Activated naive CD8-positive, alpha-beta T cell treated with anti-CD3 and anti-CD28 coated beads for 36 hours (primary cell): ENCODE data around the gene AFM. TPM values are rescaled to one million over a fixed set of nuclear protein-coding genes. Genes with fewer than 3 reads are reported as not detected.

Experiments
- DNase-seq: peaks from one replicate; pipeline ENCODE4 v3.0.0; 2021
- H3K27ac Mint-ChIP-seq: one replicate; pipeline ENCODE4 v1.8.0; 2022; ENCODE audit warnings: mild to moderate bottlenecking, moderate library complexity, mixed read lengths
- H3K27me3 Mint-ChIP-seq: one replicate; pipeline ENCODE4 v1.8.0; 2022; ENCODE audit warnings: mild to moderate bottlenecking, mixed read lengths
- H3K36me3 Mint-ChIP-seq: one replicate; pipeline ENCODE4 v1.8.0; 2021; ENCODE audit warnings: mild to moderate bottlenecking, mixed read lengths
- H3K4me1 Mint-ChIP-seq: one replicate; pipeline ENCODE4 v1.8.0; 2021; ENCODE audit warnings: mixed read lengths
- H3K4me3 Mint-ChIP-seq: one replicate; pipeline ENCODE4 v1.8.0; 2022; ENCODE audit warnings: mild to moderate bottlenecking, moderate library complexity, mixed read lengths
- H3K9me3 Mint-ChIP-seq: one replicate; pipeline ENCODE4 v1.8.0; 2022; ENCODE audit warnings: mixed read lengths
- total RNA-seq, 2 experiments: library from RNA; stranded (reverse); gene quantifications; one replicate each; pipeline ENCODE4 v1.2.3, GENCODE V29; 2021

Gene AFM
- total RNA-seq, 2 experiments from 2014 or later, result not detected

GRCh38 chr4:73460913-73461522, 20.5 kb upstream of the AFM start:
- Mint-ChIP-seq H3K27ac (no peak overlapping the region), H3K36me3 (no peaks in the 10 kb centered on the region)

GRCh38 chr4:73468170-73468569, 13.4 kb upstream of the AFM start:
- Mint-ChIP-seq H3K27ac (no peak overlapping the region), H3K9me3 (peaks cover 4% of the 10 kb centered on the region), H3K27me3 (peaks cover 10% of the 10 kb centered on the region), H3K4me1 (no peaks in the 10 kb centered on the region), H3K4me3 (no peak overlapping the region), H3K36me3 (no peaks in the 10 kb centered on the region)
- no peak for DNase-seq

More at GRCh38 chr4:73460913-73461522, 20.5 kb upstream of the AFM start:
- DNase-seq, result no peak
- Mint-ChIP-seq H3K27me3 (peaks cover 2% of the 10 kb centered on the region), H3K9me3 (no peaks in the 10 kb centered on the region), H3K4me3 (no peak overlapping the region), H3K4me1 (no peaks in the 10 kb centered on the region)

GRCh38 chr4:73470728-73471127, 10.8 kb upstream of the AFM start:
- no peak overlapping the region for H3K27ac Mint-ChIP-seq
- H3K9me3 Mint-ChIP-seq, result peaks cover 8% of the 10 kb centered on the region
- H3K27me3 Mint-ChIP-seq, result peaks cover 13% of the 10 kb centered on the region
- H3K36me3 Mint-ChIP-seq, result no peaks in the 10 kb centered on the region
- no peaks in the 10 kb centered on the region for H3K4me1 Mint-ChIP-seq
- no peak overlapping the region for H3K4me3 Mint-ChIP-seq
- no peak for DNase-seq

GRCh38 chr4:73477176-73477575, 4.4 kb upstream of the AFM start:
- H3K9me3 Mint-ChIP-seq, result peaks cover 8% of the 10 kb centered on the region
- no peak overlapping the region for H3K27ac Mint-ChIP-seq
- no peaks in the 10 kb centered on the region for H3K4me1 Mint-ChIP-seq
- H3K27me3 Mint-ChIP-seq, result peaks cover 11% of the 10 kb centered on the region
- H3K4me3 Mint-ChIP-seq, result no peak overlapping the region
- no peaks in the 10 kb centered on the region for H3K36me3 Mint-ChIP-seq
- no peak for DNase-seq

GRCh38 chr4:73479323-73479722, 2.2 kb upstream of the AFM start:
- Mint-ChIP-seq H3K4me3 (no peak overlapping the region), H3K4me1 (no peaks in the 10 kb centered on the region), H3K9me3 (peaks cover 2% of the 10 kb centered on the region), H3K36me3 (no peaks in the 10 kb centered on the region), H3K27me3 (peaks cover 11% of the 10 kb centered on the region), H3K27ac (no peak overlapping the region)
- DNase-seq, result no peak

- no peaks in the 10 kb centered on the region for H3K9me3 Mint-ChIP-seq
- H3K27ac Mint-ChIP-seq, result no peak overlapping the region
- DNase-seq, result no peak
- H3K36me3 Mint-ChIP-seq, result no peaks in the 10 kb centered on the region
- no peak overlapping the region for H3K4me3 Mint-ChIP-seq
- peaks cover 21% of the 10 kb centered on the region for H3K27me3 Mint-ChIP-seq
- no peaks in the 10 kb centered on the region for H3K4me1 Mint-ChIP-seq
Measured at GRCh38 chr4:73485085-73485484, 3.5 kb downstream of the AFM start.

GRCh38 chr4:73485596-73485995, 4.1 kb downstream of the AFM start:
- H3K27me3 Mint-ChIP-seq, result peaks cover 22% of the 10 kb centered on the region
- no peak for DNase-seq
- H3K27ac Mint-ChIP-seq, result no peak overlapping the region
- no peaks in the 10 kb centered on the region for H3K4me1 Mint-ChIP-seq
- H3K9me3 Mint-ChIP-seq, result no peaks in the 10 kb centered on the region
- no peak overlapping the region for H3K4me3 Mint-ChIP-seq
- H3K36me3 Mint-ChIP-seq, result no peaks in the 10 kb centered on the region

- Mint-ChIP-seq H3K27ac (no peak overlapping the region), H3K4me1 (no peaks in the 10 kb centered on the region), H3K4me3 (no peak overlapping the region), H3K9me3 (no peaks in the 10 kb centered on the region), H3K27me3 (peaks cover 25% of the 10 kb centered on the region), H3K36me3 (no peaks in the 10 kb centered on the region)
- no peak for DNase-seq
Measured at GRCh38 chr4:73486497-73486896, 5.0 kb downstream of the AFM start.

- H3K4me1 Mint-ChIP-seq, result no peaks in the 10 kb centered on the region
- no peak for DNase-seq
- no peak overlapping the region for H3K4me3 Mint-ChIP-seq
- H3K36me3 Mint-ChIP-seq, result no peaks in the 10 kb centered on the region
- peaks cover 23% of the 10 kb centered on the region for H3K27me3 Mint-ChIP-seq
- no peaks in the 10 kb centered on the region for H3K9me3 Mint-ChIP-seq
- H3K27ac Mint-ChIP-seq, result no peak overlapping the region
Measured at GRCh38 chr4:73487233-73487632, 5.7 kb downstream of the AFM start.

- Mint-ChIP-seq H3K27me3 (peaks cover 4% of the 10 kb centered on the region), H3K4me1 (no peaks in the 10 kb centered on the region), H3K9me3 (no peaks in the 10 kb centered on the region), H3K27ac (no peak overlapping the region), H3K36me3 (no peaks in the 10 kb centered on the region), H3K4me3 (no peak overlapping the region)
- no peak for DNase-seq
Measured at GRCh38 chr4:73499996-73500765, 18.6 kb downstream of the AFM start.

- Mint-ChIP-seq H3K27me3 (peaks cover 4% of the 10 kb centered on the region), H3K36me3 (no peaks in the 10 kb centered on the region), H3K4me3 (no peak overlapping the region), H3K4me1 (no peaks in the 10 kb centered on the region), H3K27ac (no peak overlapping the region), H3K9me3 (no peaks in the 10 kb centered on the region)
- DNase-seq, result no peak
Measured at GRCh38 chr4:73501664-73502265, 20.2 kb downstream of the AFM start.

GRCh38 chr4:73505567-73505966, 24.0 kb downstream of the AFM start:
- Mint-ChIP-seq H3K27me3 (peaks cover 4% of the 10 kb centered on the region), H3K9me3 (no peaks in the 10 kb centered on the region), H3K36me3 (no peaks in the 10 kb centered on the region), H3K27ac (no peak overlapping the region), H3K4me1 (no peaks in the 10 kb centered on the region), H3K4me3 (no peak overlapping the region)
- DNase-seq, result no peak

- H3K27ac Mint-ChIP-seq, result no peak overlapping the region
- H3K36me3 Mint-ChIP-seq, result no peaks in the 10 kb centered on the region
- no peak for DNase-seq
- no peaks in the 10 kb centered on the region for H3K9me3 Mint-ChIP-seq
- H3K4me1 Mint-ChIP-seq, result no peaks in the 10 kb centered on the region
- no peak overlapping the region for H3K4me3 Mint-ChIP-seq
- no peaks in the 10 kb centered on the region for H3K27me3 Mint-ChIP-seq
Measured at GRCh38 chr4:73507541-73507940, 26.0 kb downstream of the AFM start.

GRCh38 chr4:73508651-73509050, 27.1 kb downstream of the AFM start:
- H3K4me3 Mint-ChIP-seq, result no peak overlapping the region
- H3K36me3 Mint-ChIP-seq, result no peaks in the 10 kb centered on the region
- H3K9me3 Mint-ChIP-seq, result no peaks in the 10 kb centered on the region
- no peak overlapping the region for H3K27ac Mint-ChIP-seq
- H3K4me1 Mint-ChIP-seq, result no peaks in the 10 kb centered on the region
- DNase-seq, result no peak
- peaks cover under 1% of the 10 kb centered on the region for H3K27me3 Mint-ChIP-seq

- no peak for DNase-seq
- H3K36me3 Mint-ChIP-seq, result no peaks in the 10 kb centered on the region
- no peaks in the 10 kb centered on the region for H3K9me3 Mint-ChIP-seq
- H3K27ac Mint-ChIP-seq, result no peak overlapping the region
- H3K4me1 Mint-ChIP-seq, result no peaks in the 10 kb centered on the region
- H3K27me3 Mint-ChIP-seq, result peaks cover 15% of the 10 kb centered on the region
- H3K4me3 Mint-ChIP-seq, result no peak overlapping the region
Measured at GRCh38 chr4:73518340-73518739, 36.8 kb downstream of the AFM start.

- Mint-ChIP-seq H3K4me1 (no peaks in the 10 kb centered on the region), H3K9me3 (no peaks in the 10 kb centered on the region), H3K27me3 (peaks cover 7% of the 10 kb centered on the region), H3K36me3 (no peaks in the 10 kb centered on the region), H3K4me3 (no peak overlapping the region), H3K27ac (no peak overlapping the region)
- DNase-seq, result no peak
Measured at GRCh38 chr4:73520821-73521220, 39.3 kb downstream of the AFM start.
